T-cell (primary cell): Measurements from ENCODE around the gene HCCS. TPM values are rescaled to one million over a fixed set of nuclear protein-coding genes. Genes with fewer than 3 reads are reported as not detected.

Experiments
- ATAC-seq, 4 experiments: fragments of 200-7000 bp in 3 of 4; fragments of 150-1000 bp in 1 of 4; cut with Tn5 transposase; replicated peaks in 1 of 4; 1 replicate in 3 of 4; 2 replicates in 1 of 4; pipeline ENCODE4 v1.10.0; 2021; ENCODE audit warnings: moderate library complexity in 3 of 4, mild to moderate bottlenecking in 2 of 4, moderate number of reproducible peaks in 1 of 4
- CTCF ChIA-PET, 2 donors: fragments of 300-600 bp; sonication (Branson Sonifier 250); formaldehyde crosslinking; loops; one replicate each; lab custom pipeline; 2022; ENCODE audit warnings: antibody characterized with exemption in 2 of 2; lab: Charles Lee
- POLR2A ChIA-PET, 2 donors: fragments of 300-600 bp; sonication (Branson Sonifier 250); formaldehyde crosslinking; loops; one replicate each; lab custom pipeline; 2022; ENCODE audit warnings: antibody characterized with exemption in 2 of 2; lab: Charles Lee
- DNase-seq, 35 experiments: peaks; one replicate each; pipeline versions ENCODE4 v3.0.0 to v3.0.0-alpha.2; 2013 to 2023
- H3K27ac ChIP-seq: one replicate; pipeline ENCODE4 v1.5.1; 2013; ENCODE audit warnings: low read length
- H3K27me3 ChIP-seq, 2 experiments: replicated peaks in 1 of 2; 1 replicate in 1 of 2; 2 replicates in 1 of 2; pipeline versions ENCODE4 v1.6.1 to v1.7.0; 2013; ENCODE audit warnings: low read length in 1 of 2, mixed read lengths in 1 of 2; ENCODE audit not compliant: control insufficient read depth in 2 of 2, insufficient read depth in 2 of 2; ENCODE audit errors: extremely low read depth in 1 of 2
- H3K36me3 ChIP-seq, 2 donors: 1 replicate in 1 of 2; 2 replicates in 1 of 2; pipeline versions ENCODE4 v1.6.1 to v1.7.0; 2013; ENCODE audit warnings: low read length in 1 of 2; ENCODE audit not compliant: control insufficient read depth in 2 of 2, insufficient read depth in 1 of 2; ENCODE audit errors: extremely low read depth in 1 of 2
- H3K4me1 ChIP-seq, 2 experiments: 1 replicate in 1 of 2; 2 replicates in 1 of 2; pipeline versions ENCODE4 v1.6.1 to v1.7.0; 2013; ENCODE audit warnings: low read length in 2 of 2, mixed read lengths in 1 of 2; ENCODE audit not compliant: insufficient read depth in 2 of 2, control insufficient read depth in 1 of 2; ENCODE audit errors: extremely low read depth in 1 of 2
- H3K4me3 ChIP-seq, 2 donors: 1 replicate in 1 of 2; 2 replicates in 1 of 2; pipeline versions ENCODE4 v1.5.1 to v1.7.0; 2013; ENCODE audit warnings: mild to moderate bottlenecking in 2 of 2, low read length in 1 of 2, moderate library complexity in 1 of 2; ENCODE audit not compliant: control insufficient read depth in 1 of 2; ENCODE audit errors: extremely low read depth in 1 of 2
- H3K9me3 ChIP-seq: 2 replicates; pipeline ENCODE4 v1.7.0; 2013
- H3K27ac Mint-ChIP-seq, 2 donors: one replicate each; pipeline ENCODE4 v1.8.0; 2020 to 2021; ENCODE audit warnings: mild to moderate bottlenecking in 2 of 2, mixed read lengths in 2 of 2
- H3K27me3 Mint-ChIP-seq, 2 donors: one replicate each; pipeline ENCODE4 v1.8.0; 2021 to 2022; ENCODE audit warnings: mixed read lengths in 2 of 2
- H3K36me3 Mint-ChIP-seq: one replicate; pipeline ENCODE4 v1.8.0; 2021; ENCODE audit warnings: mixed read lengths
- H3K4me1 Mint-ChIP-seq, 3 donors: one replicate each; pipeline ENCODE4 v1.8.0; 2020 to 2022; ENCODE audit warnings: mixed read lengths in 3 of 3, mild to moderate bottlenecking in 1 of 3
- H3K4me3 Mint-ChIP-seq, 3 donors: one replicate each; pipeline ENCODE4 v1.8.0; 2020 to 2022; ENCODE audit warnings: mild to moderate bottlenecking in 3 of 3, mixed read lengths in 3 of 3, moderate library complexity in 3 of 3
- H3K9me3 Mint-ChIP-seq, 3 donors: one replicate each; pipeline ENCODE4 v1.8.0; 2020 to 2022; ENCODE audit warnings: mixed read lengths in 3 of 3
- WGBS: methylation state at CpG from one replicate; pipeline ENCODE4 v1.1.5; 2013; ENCODE audit warnings: missing lambda C conversion rate; ENCODE audit not compliant: insufficient coverage; 5-methylcytosine and 5-hydroxymethylcytosine counted together
- total RNA-seq, 35 experiments: library from RNA in 6 of 35; stranded (reverse) in 6 of 35; fragments of 120-200 nt in 1 of 35; gene quantifications; one replicate each; pipeline versions ENCODE4 v1.2.1 to v1.2.4 and lab custom pipeline; 2013 to 2026

HCCS gene
- total RNA-seq (10 to 100 TPM in 3 of 5 donors, 1 to 10 TPM in 2; 7.1 to 17.0 (median 15.3) TPM), total RNA-seq (lab: John Stamatoyannopoulos, UW) (7.2 to 34.9 (median 13.0) reads per million in 29 experiments)
- total RNA-seq (2013), result 11.6 TPM

GRCh38 chrX:11111037-11111851, at the start of gene HCCS:
Gene HCCS, plus strand, starts transcription at chrX:11111332. Its CDS starts 729 bp downstream, at chrX:11112061.
- ChIA-PET POLR2A (no interaction called here), CTCF (interaction anchor here in 1 of 2 donors (0.6 kb wide), 1 partner anchor 28 kb away, joined by 3 read pairs; no protein-coding TSS in a partner anchor)
- Histone ChIP-seq H3K27me3 (no peaks in the 10 kb centered on the region), H3K36me3 (peaks cover 0 to 22% of the 10 kb centered on the region in 2 donors), H3K9me3 (no peaks in the 10 kb centered on the region), H3K27ac (peak within 1 kb of the TSS; percentile 92), H3K4me3 (peak within 1 kb of the TSS; percentile 65 to 74), H3K4me1 (peaks cover 0 to 13% of the 10 kb centered on the region in 2 experiments)
- H3K27ac Mint-ChIP-seq, result peak within 1 kb of the TSS; percentile 95 to 96
- DNase-seq (peak; percentile 56 to 91 (median 79)), ATAC-seq (peak; percentile 88 to 94 (median 92))
- H3K4me3 Mint-ChIP-seq, result no peak within 1 kb of the TSS
- peaks cover 20 to 31% (median 21%) of the 10 kb centered on the region in 3 donors for H3K4me1 Mint-ChIP-seq
- no peaks in the 10 kb centered on the region for H3K9me3 Mint-ChIP-seq
- 2% methylated on average over 10 of the region's 58 CpGs for WGBS
- H3K36me3 Mint-ChIP-seq, result peaks cover 13% of the 10 kb centered on the region
- H3K27me3 Mint-ChIP-seq, result peaks cover 0 to 7% of the 10 kb centered on the region in 2 donors

GRCh38 chrX:11064276-11064675, 46.9 kb upstream of the HCCS start:
- Histone ChIP-seq H3K27me3 (no peaks in the 10 kb centered on the region), H3K4me1 (no peaks in the 10 kb centered on the region), H3K27ac (no peak overlapping the region), H3K36me3 (no peaks in the 10 kb centered on the region), H3K4me3 (no peak overlapping the region), H3K9me3 (no peaks in the 10 kb centered on the region)
- H3K27me3 Mint-ChIP-seq, result peaks cover 0 to 12% of the 10 kb centered on the region in 2 donors
- CTCF ChIA-PET, result no interaction called here
- POLR2A ChIA-PET, result no interaction called here
- DNase-seq, result no peak
- H3K4me1 Mint-ChIP-seq, result no peaks in the 10 kb centered on the region
- no peak overlapping the region for H3K27ac Mint-ChIP-seq
- ATAC-seq, result no peak
- no peaks in the 10 kb centered on the region for H3K9me3 Mint-ChIP-seq
- 94% methylated on average over 3 of the region's 5 CpGs for WGBS
- H3K36me3 Mint-ChIP-seq, result no peaks in the 10 kb centered on the region
- no peak overlapping the region for H3K4me3 Mint-ChIP-seq

GRCh38 chrX:11064851-11065600, 46.1 kb upstream of the HCCS start:
- Mint-ChIP-seq H3K36me3 (no peaks in the 10 kb centered on the region), H3K27me3 (peaks cover 0 to 12% of the 10 kb centered on the region in 2 donors), H3K9me3 (no peaks in the 10 kb centered on the region), H3K4me3 (no peak overlapping the region), H3K4me1 (no peaks in the 10 kb centered on the region), H3K27ac (no peak overlapping the region)
- Histone ChIP-seq H3K36me3 (no peaks in the 10 kb centered on the region), H3K27ac (no peak overlapping the region), H3K4me3 (no peak overlapping the region), H3K4me1 (no peaks in the 10 kb centered on the region), H3K9me3 (no peaks in the 10 kb centered on the region), H3K27me3 (no peaks in the 10 kb centered on the region)
- ChIA-PET POLR2A (no interaction called here), CTCF (no interaction called here)
- ATAC-seq (no peak), DNase-seq (no peak)
- no CpG with 5 or more reads among the region's 8 CpGs for WGBS

GRCh38 chrX:11066812-11067211, 44.3 kb upstream of the HCCS start:
- ChIA-PET POLR2A (no interaction called here), CTCF (no interaction called here)
- H3K27me3 Mint-ChIP-seq, result peaks cover 0 to 12% of the 10 kb centered on the region in 2 donors
- no peak for ATAC-seq
- no peaks in the 10 kb centered on the region for H3K4me1 Mint-ChIP-seq
- no peaks in the 10 kb centered on the region for H3K9me3 Mint-ChIP-seq
- Histone ChIP-seq H3K4me3 (no peak overlapping the region), H3K4me1 (no peaks in the 10 kb centered on the region), H3K27ac (no peak overlapping the region), H3K9me3 (no peaks in the 10 kb centered on the region), H3K27me3 (no peaks in the 10 kb centered on the region), H3K36me3 (no peaks in the 10 kb centered on the region)
- WGBS, result no CpG with 5 or more reads among the region's 2 CpGs
- DNase-seq, result no peak
- no peak overlapping the region for H3K4me3 Mint-ChIP-seq
- H3K27ac Mint-ChIP-seq, result no peak overlapping the region
- no peaks in the 10 kb centered on the region for H3K36me3 Mint-ChIP-seq

GRCh38 chrX:11073381-11073780, 37.8 kb upstream of the HCCS start:
- H3K27me3 ChIP-seq, result no peaks in the 10 kb centered on the region
- H3K27ac ChIP-seq, result no peak overlapping the region
- no peaks in the 10 kb centered on the region for H3K36me3 Mint-ChIP-seq
- H3K27ac Mint-ChIP-seq, result no peak overlapping the region
- H3K27me3 Mint-ChIP-seq, result peaks cover 0 to 11% of the 10 kb centered on the region in 2 donors
- no peaks in the 10 kb centered on the region for H3K4me1 Mint-ChIP-seq
- no peak overlapping the region for H3K4me3 Mint-ChIP-seq
- no peaks in the 10 kb centered on the region for H3K9me3 ChIP-seq
- no peaks in the 10 kb centered on the region for H3K9me3 Mint-ChIP-seq
- no peaks in the 10 kb centered on the region for H3K4me1 ChIP-seq
- WGBS, result no CpG with 5 or more reads among the region's 1 CpG
- ChIA-PET CTCF (no interaction called here), POLR2A (no interaction called here)
- DNase-seq (no peak), ATAC-seq (no peak)
- no peaks in the 10 kb centered on the region for H3K36me3 ChIP-seq
- H3K4me3 ChIP-seq, result no peak overlapping the region

GRCh38 chrX:11080741-11081305, 30.3 kb upstream of the HCCS start:
- ChIA-PET CTCF (no interaction called here), POLR2A (no interaction called here)
- Histone ChIP-seq H3K27me3 (no peaks in the 10 kb centered on the region), H3K4me3 (no peak overlapping the region), H3K4me1 (no peaks in the 10 kb centered on the region), H3K9me3 (no peaks in the 10 kb centered on the region), H3K27ac (no peak overlapping the region), H3K36me3 (no peaks in the 10 kb centered on the region)
- Mint-ChIP-seq H3K27ac (no peak overlapping the region), H3K9me3 (no peaks in the 10 kb centered on the region), H3K27me3 (peaks cover 0 to 6% of the 10 kb centered on the region in 2 donors), H3K4me1 (no peaks in the 10 kb centered on the region), H3K4me3 (no peak overlapping the region), H3K36me3 (no peaks in the 10 kb centered on the region)
- no peak for ATAC-seq
- WGBS, result no CpG with 5 or more reads among the region's 4 CpGs
- DNase-seq, result no peak
